Esophagus muscularis mucosa (tissue), 3 donors: Measurements from ENCODE around the gene DEPP1.

ENCODE experiments used
- CTCF ChIP-seq, 3 experiments: fragments of 200-600 bp in 2 of 3; fragments of 450-650 bp in 1 of 3; sonication (generic) in 2 of 3; IDR thresholded peaks; one replicate each; pipeline ENCODE4 v1.5.1; 2017 to 2019; ENCODE audit warnings: antibody characterized with exemption in 3 of 3, mild to moderate bottlenecking in 2 of 3, moderate library complexity in 1 of 3
- POLR2A ChIP-seq: fragments of 450-650 bp; IDR thresholded peaks from one replicate; pipeline ENCODE4 v1.6.1; 2017; ENCODE audit warnings: antibody characterized with exemption, moderate library complexity, mild to moderate bottlenecking, low read depth
- POLR2AphosphoS5 ChIP-seq, 2 donors: sonication (generic); formaldehyde crosslinking; IDR thresholded peaks; one replicate each; pipeline ENCODE4 v1.6.1; 2017; ENCODE audit warnings: antibody characterized with exemption in 2 of 2

- no peak for TF ChIP-seq POLR2AphosphoS5 (IDR thresholded peaks at IDR 0.05)
- no peak for TF ChIP-seq CTCF (IDR thresholded peaks at IDR 0.05)
- no peak for TF ChIP-seq POLR2A
These were observed 50.1 kb downstream of the DEPP1 start for GRCh38 chr10:44928462-44928861.
